GM21390 (cell line): ENCODE measurements around the gene MGST1.
"Not testable (repeated sequence)": the region's sequence is repeated elsewhere in the genome, so short reads cannot be mapped to it uniquely, and the experiment has no call there.

Experiments
- ATAC-seq: cut with Tn5 transposase; IDR thresholded peaks from one replicate; pipeline ENCODE4 v1.9.1; 2021; ENCODE audit not compliant: unreplicated experiment

The MGST1 gene

GRCh38 chr12:16350682-16351081 lies 3.2 kb downstream of the MGST1 start:
- ATAC-seq: no peak

- no peak for ATAC-seq
Measured at GRCh38 chr12:16352481-16352880, 5.0 kb downstream of the MGST1 start.

GRCh38 chr12:16358878-16359277 lies 11.4 kb downstream of the MGST1 start:
- ATAC-seq: no peak

- ATAC-seq: peak; percentile 74
Measured at GRCh38 chr12:16359512-16360491, 12.4 kb downstream of the MGST1 start.

- no peak for ATAC-seq
Measured at GRCh38 chr12:16361142-16361783, 13.8 kb downstream of the MGST1 start.

- no peak for ATAC-seq
Measured at GRCh38 chr12:16362550-16362949, 15.1 kb downstream of the MGST1 start.

- no peak for ATAC-seq
Measured at GRCh38 chr12:16369156-16369555, 21.7 kb downstream of the MGST1 start.

GRCh38 chr12:16370096-16370495 lies 22.7 kb downstream of the MGST1 start:
- no peak for ATAC-seq

- not testable (repeated sequence) for ATAC-seq
Measured at GRCh38 chr12:16382652-16383312, 35.3 kb downstream of the MGST1 start.

- ATAC-seq: no peak
Measured at GRCh38 chr12:16384732-16385131, 37.3 kb downstream of the MGST1 start.

- no peak for ATAC-seq
Measured at GRCh38 chr12:16385782-16386646, 38.6 kb downstream of the MGST1 start.

GRCh38 chr12:16387919-16388318 lies 40.5 kb downstream of the MGST1 start:
- ATAC-seq: no peak

GRCh38 chr12:16389594-16389993 lies 42.1 kb downstream of the MGST1 start:
- no peak for ATAC-seq

- no peak for ATAC-seq
Measured at GRCh38 chr12:16392846-16393535, 45.5 kb downstream of the MGST1 start.

- no peak for ATAC-seq
Measured at GRCh38 chr12:16399101-16399500, 51.7 kb downstream of the MGST1 start.

- ATAC-seq: not testable (repeated sequence)
Measured at GRCh38 chr12:16401835-16402234, 54.4 kb downstream of the MGST1 start.

- no peak for ATAC-seq
Measured at GRCh38 chr12:16407346-16407745, 59.9 kb downstream of the MGST1 start.
